ENCODE results near the gene TBC1D9B.
"Not testable (repeated sequence)": the region's sequence is repeated elsewhere in the genome, so short reads cannot be mapped to it uniquely, and the experiment has no call there.

The TBC1D9B gene

GRCh38 chr5:179836225-179837019, 71.3 kb downstream of the TBC1D9B start:
- H3K4me3 ChIP-seq (ENCODE audit: low read depth, low read length), result no peak overlapping the region
- DNase-seq (ENCODE audit: low read depth, low spot score), result no peak
- TF ChIP-seq, protein P1, sequence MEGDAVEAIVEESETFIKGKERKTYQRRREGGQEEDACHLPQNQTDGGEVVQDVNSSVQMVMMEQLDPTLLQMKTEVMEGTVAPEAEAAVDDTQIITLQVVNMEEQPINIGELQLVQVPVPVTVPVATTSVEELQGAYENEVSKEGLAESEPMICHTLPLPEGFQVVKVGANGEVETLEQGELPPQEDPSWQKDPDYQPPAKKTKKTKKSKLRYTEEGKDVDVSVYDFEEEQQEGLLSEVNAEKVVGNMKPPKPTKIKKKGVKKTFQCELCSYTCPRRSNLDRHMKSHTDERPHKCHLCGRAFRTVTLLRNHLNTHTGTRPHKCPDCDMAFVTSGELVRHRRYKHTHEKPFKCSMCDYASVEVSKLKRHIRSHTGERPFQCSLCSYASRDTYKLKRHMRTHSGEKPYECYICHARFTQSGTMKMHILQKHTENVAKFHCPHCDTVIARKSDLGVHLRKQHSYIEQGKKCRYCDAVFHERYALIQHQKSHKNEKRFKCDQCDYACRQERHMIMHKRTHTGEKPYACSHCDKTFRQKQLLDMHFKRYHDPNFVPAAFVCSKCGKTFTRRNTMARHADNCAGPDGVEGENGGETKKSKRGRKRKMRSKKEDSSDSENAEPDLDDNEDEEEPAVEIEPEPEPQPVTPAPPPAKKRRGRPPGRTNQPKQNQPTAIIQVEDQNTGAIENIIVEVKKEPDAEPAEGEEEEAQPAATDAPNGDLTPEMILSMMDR (IDR thresholded peaks at IDR 0.05; ENCODE audit: insufficient read depth, low read length, missing control alignments), result no peak
- ChIA-PET CTCF (interaction anchor here (0.8 kb wide), 1 partner anchor 15 kb away, joined by 5 read pairs; no protein-coding TSS in a partner anchor), POLR2A (interaction anchor here (1.2 kb wide), 1 partner anchor 11 kb away, joined by 3 read pairs; no protein-coding TSS in a partner anchor)

DNA sequence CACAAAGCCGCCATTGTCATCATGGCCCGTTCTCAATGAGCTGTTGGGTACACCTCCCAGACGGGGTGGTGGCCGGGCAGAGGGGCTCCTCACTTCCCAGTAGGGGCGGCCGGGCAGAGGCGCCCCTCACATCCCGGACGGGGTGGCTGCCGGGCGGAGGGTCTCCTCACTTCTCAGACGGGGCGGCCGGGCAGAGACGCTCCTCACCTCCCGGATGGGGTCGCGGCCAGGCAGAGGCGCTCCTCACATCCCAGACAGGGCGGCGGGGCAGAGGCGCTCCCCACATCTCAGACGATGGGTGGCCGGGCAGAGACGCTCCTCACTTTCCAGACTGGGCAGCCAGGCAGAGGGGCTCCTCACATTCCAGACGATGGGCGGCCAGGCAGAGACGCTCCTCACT, 72.8 kb downstream of the TBC1D9B start:
- POLR2A ChIA-PET, result not testable (repeated sequence)

GRCh38 chr5:179834120-179834519, 73.6 kb downstream of the TBC1D9B start:
- TF ChIP-seq, protein P1 (IDR thresholded peaks at IDR 0.05; ENCODE audit: insufficient read depth, low read length, missing control alignments), result no peak
- no peak overlapping the region for H3K4me3 ChIP-seq (ENCODE audit: low read depth, low read length)
- CTCF ChIA-PET, result no interaction called here
- DNase-seq (ENCODE audit: low read depth, low spot score), result no peak
- POLR2A ChIA-PET, result interaction anchor here (0.8 kb wide), 1 partner anchor 14 kb away, joined by 3 read pairs; the partner anchor contains the start of gene SQSTM1

More for the DNA sequence above, 72.8 kb downstream of the TBC1D9B start:
- CTCF ChIA-PET; DNase-seq (ENCODE audit: low read depth, low spot score); H3K4me3 ChIP-seq (ENCODE audit: low read depth, low read length): not testable (repeated sequence)

GRCh38 chr5:179833709-179834070, 74.0 kb downstream of the TBC1D9B start:
- no peak for DNase-seq (ENCODE audit: low read depth, low spot score)
- TF ChIP-seq, protein P1 (IDR thresholded peaks at IDR 0.05; ENCODE audit: insufficient read depth, low read length, missing control alignments), result no peak
- H3K4me3 ChIP-seq (ENCODE audit: low read depth, low read length), result no peak overlapping the region
- CTCF ChIA-PET, result no interaction called here
- POLR2A ChIA-PET, result interaction anchor here (0.8 to 1.5 kb wide), 3 partner anchors 11 to 13 kb away, joined by 3 to 6 read pairs (median 3); partner anchors contain the start of gene SQSTM1

DNA sequence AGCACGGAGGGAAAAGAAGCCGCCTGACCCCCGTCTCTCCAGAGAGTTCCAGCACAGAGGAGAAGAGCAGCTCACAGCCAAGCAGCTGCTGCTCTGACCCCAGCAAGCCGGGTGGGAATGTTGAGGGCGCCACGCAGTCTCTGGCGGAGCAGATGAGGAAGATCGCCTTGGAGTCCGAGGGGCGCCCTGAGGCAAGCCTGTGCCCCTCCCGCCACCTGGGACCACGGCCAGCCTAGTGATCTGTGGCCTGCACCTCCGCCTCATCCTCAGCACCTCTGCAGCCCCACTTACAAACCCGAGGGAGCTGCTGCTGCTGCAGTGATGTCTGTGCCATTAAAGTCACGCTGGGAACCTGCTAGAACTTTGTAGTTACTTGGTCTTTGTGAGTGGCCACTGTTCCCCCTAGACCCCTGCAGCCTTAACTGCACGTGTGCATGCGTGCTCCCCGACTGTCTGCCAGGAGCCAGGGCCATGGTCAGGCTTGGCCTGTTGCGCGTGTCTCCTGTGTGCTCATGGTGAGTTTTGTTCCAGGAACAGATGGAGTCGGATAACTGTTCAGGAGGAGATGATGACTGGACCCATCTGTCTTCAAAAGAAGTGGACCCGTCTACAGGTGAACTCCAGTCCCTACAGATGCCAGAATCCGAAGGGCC, 74.5 kb downstream of the TBC1D9B start:
- POLR2A ChIA-PET, result interaction anchor here (0.8 to 1.5 kb wide), 4 partner anchors 11 to 33 kb away, joined by 3 to 6 read pairs (median 3); partner anchors contain the start of gene SQSTM1

GRCh38 chr5:179832039-179832745, 75.5 kb downstream of the TBC1D9B start:
- ChIA-PET CTCF (interaction anchor here (1.0 kb wide), 1 partner anchor 29 kb away, joined by 3 read pairs; no protein-coding TSS in a partner anchor), POLR2A (interaction anchor here (1.2 to 3.1 kb wide), 4 partner anchors 10 to 34 kb away, joined by 3 to 15 read pairs (median 4); partner anchors contain the start of gene SQSTM1)
- no peak overlapping the region for H3K4me3 ChIP-seq (ENCODE audit: low read depth, low read length)
- no peak for DNase-seq (ENCODE audit: low read depth, low spot score)
- TF ChIP-seq, protein P1 (IDR thresholded peaks at IDR 0.05; ENCODE audit: insufficient read depth, low read length, missing control alignments), result no peak

More for the DNA sequence above, 74.5 kb downstream of the TBC1D9B start:
- TF ChIP-seq, protein P1 (IDR thresholded peaks at IDR 0.05; ENCODE audit: insufficient read depth, low read length, missing control alignments), result no peak
- DNase-seq (ENCODE audit: low read depth, low spot score), result no peak
- CTCF ChIA-PET, result no interaction called here
- no peak overlapping the region for H3K4me3 ChIP-seq (ENCODE audit: low read depth, low read length)

Data from AG04449 (cell line).